Pancreas (tissue), 10 donors: ENCODE results near the gene NKX1-1. TPM values are rescaled to one million over a fixed set of nuclear protein-coding genes. Genes with fewer than 3 reads are reported as not detected.
A peak's percentile ranks its signal among the peaks of the same experiment; 100 is the strongest.

ENCODE experiments used
- ATAC-seq, 4 donors: fragments of 200-7000 bp; cut with Tn5 transposase; one replicate each; pipeline versions ENCODE4 v1.8.0 to v1.9.1; 2020; ENCODE audit warnings: mild to moderate bottlenecking in 4 of 4, moderate library complexity in 4 of 4
- DNase-seq, 6 donors: peaks; one replicate each; pipeline ENCODE4 v3.0.0-alpha.2; 2020
- FAIRE-seq: peaks from 2 replicates; lab custom pipeline; 2012; peaks lifted over from hg19 to GRCh38; lab: Jason Lieb, UNC
- H3K27ac ChIP-seq, 4 donors: fragments of 200-600 bp; sonication (generic); 1 replicate in 3 of 4; 2 replicates in 1 of 4; pipeline versions ENCODE4 v1.5.0 to v1.8.0; 2020
- H3K27me3 ChIP-seq, 4 donors: fragments of 200-600 bp; one replicate each; pipeline ENCODE4 v1.8.0; 2021
- H3K36me3 ChIP-seq, 3 donors: fragments of 200-600 bp; sonication (generic) in 1 of 3; one replicate each; pipeline versions ENCODE4 v1.5.0 to v1.8.0; 2020 to 2021
- H3K4me1 ChIP-seq, 3 donors: fragments of 200-600 bp; one replicate each; pipeline ENCODE4 v1.8.0; 2021
- H3K4me3 ChIP-seq, 4 donors: fragments of 200-600 bp; sonication (generic) in 2 of 4; one replicate each; pipeline versions ENCODE4 v1.5.0 to v1.8.0; 2020 to 2021
- H3K9me3 ChIP-seq, 4 donors: fragments of 200-600 bp; one replicate each; pipeline ENCODE4 v1.8.0; 2021
- CTCF ChIP-seq, 4 donors: fragments of 200-600 bp; sonication (generic) in 3 of 4; IDR thresholded peaks; one replicate each; pipeline versions ENCODE4 v1.5.0 to v1.8.0; 2021; ENCODE audit warnings: antibody characterized with exemption in 4 of 4
- WGBS, 2 donors: extraction: QIAGEN DNeasy Blood & Tissue Kit; methylation state at CpG; one replicate each; pipeline ENCODE4 v1.1.7; 2013; 5-methylcytosine and 5-hydroxymethylcytosine counted together
- intact Hi-C, 3 donors: fragments of 100-400 bp; cut with DNase I; formaldehyde crosslinking; loops; one replicate each; pipeline versions ENCODE4 v1.11.1 to v1.14.2; 2022
- polyA plus RNA-seq, 2 donors: library from polyadenylated mRNA; stranded (reverse); fragments of 200-250 nt; gene quantifications; one replicate each; pipeline ENCODE4 v1.2.3, GENCODE V29; 2013
- total RNA-seq, 6 donors: library from RNA; stranded (reverse); fragmentation: NEBNext Ultra II Directional in 4 of 6; extraction: Animal tissue kit (Norgen Biotek cat#: 25700) in 4 of 6; gene quantifications; one replicate each; pipeline versions ENCODE4 v1.2.1 to v1.2.4, GENCODE V29; 2021 to 2023
- donor health status: healthy with polysubstance abuse.
- donor health status: DM: no; HTN: no; CAD: no; lungs with moderate emphysema.
- donor health status: DM: no; HTN: no; CAD: no.
- donor health status: control.
- donor health status: control.
- donor health status: Bipolar disorder and iron deficiency.
- donor health status: DM: yes; HTN: yes; CAD: no.
- donor health status: DM: no; HTN: no; CAD: no.
- donor health status: DM: no; HTN: no; CAD: no.
- donor health status: DM: yes; HTN: yes; CAD: no.

NKX1-1 gene
- total and polyA plus RNA-seq, 8 donors, result not detected

- Histone ChIP-seq H3K9me3 (no peaks in the 10 kb centered on the region), H3K27me3 (no peaks in the 10 kb centered on the region), H3K4me3 (no peak overlapping the region), H3K27ac (no peak overlapping the region), H3K36me3 (peaks cover 0 to 8% (median 0%) of the 10 kb centered on the region in 3 donors), H3K4me1 (no peaks in the 10 kb centered on the region)
- peak in 1 of 6 donors; percentile 29 for DNase-seq
- ATAC-seq, result no peak
- WGBS, 2 donors, result 94 to 95% methylated on average over 38 of the region's 38 CpGs
- no peak for FAIRE-seq
- TF ChIP-seq CTCF (IDR thresholded peaks at IDR 0.05), result no peak
- intact Hi-C loops, result loop anchor here in 1 of 3 donors (5.0 to 10.0 kb wide), 2 partner anchors 159 to 266 kb away; no protein-coding TSS in a partner anchor
Observed at GRCh38 chr4:1358421-1359143, 47.7 kb downstream of the NKX1-1 start.

GRCh38 chr4:1357356-1358248 is 48.6 kb downstream of the NKX1-1 start:
- peaks cover 0 to 8% (median 0%) of the 10 kb centered on the region in 3 donors for H3K36me3 ChIP-seq
- ATAC-seq, result no peak
- 94 to 98% methylated on average over 26 to 27 of the region's 27 CpGs for WGBS, 2 donors

GRCh38 chr4:1356181-1356998 is 49.9 kb downstream of the NKX1-1 start:
- peak in 4 of 6 donors; percentile 63 to 84 (median 74) for DNase-seq
- intact Hi-C loops, result loop anchor here in 1 of 3 donors (5.0 to 10.0 kb wide), 2 partner anchors 161 to 268 kb away; no protein-coding TSS in a partner anchor
- no peak for FAIRE-seq
- Histone ChIP-seq H3K4me3 (no peak overlapping the region), H3K36me3 (peaks cover 0 to 8% (median 0%) of the 10 kb centered on the region in 3 donors), H3K27me3 (no peaks in the 10 kb centered on the region), H3K9me3 (no peaks in the 10 kb centered on the region), H3K4me1 (no peaks in the 10 kb centered on the region), H3K27ac (no peak overlapping the region)
- TF ChIP-seq CTCF (IDR thresholded peaks at IDR 0.05), result peak; percentile 58 to 74 (median 69)
- 59 to 61% methylated on average over 28 of the region's 28 CpGs for WGBS, 2 donors
- peak in 3 of 4 donors; percentile 51 to 58 (median 52) for ATAC-seq

More at GRCh38 chr4:1357356-1358248, 48.6 kb downstream of the NKX1-1 start:
- Histone ChIP-seq H3K27me3 (no peaks in the 10 kb centered on the region), H3K4me3 (no peak overlapping the region), H3K27ac (no peak overlapping the region), H3K9me3 (no peaks in the 10 kb centered on the region), H3K4me1 (no peaks in the 10 kb centered on the region)
- FAIRE-seq, result no peak
- intact Hi-C loops, result loop anchor here in 1 of 3 donors (5.0 to 10.0 kb wide), 2 partner anchors 160 to 267 kb away; no protein-coding TSS in a partner anchor
- DNase-seq, result peak in 1 of 6 donors; percentile 67
- no peak for TF ChIP-seq CTCF (IDR thresholded peaks at IDR 0.05)

- TF ChIP-seq CTCF (IDR thresholded peaks at IDR 0.05), result no peak
- DNase-seq (peak in 2 of 6 donors; percentile 24 to 74), ATAC-seq (peak in 1 of 4 donors; percentile 23), FAIRE-seq (no peak)
- H3K4me1 ChIP-seq, result no peaks in the 10 kb centered on the region
- intact Hi-C loops, result loop anchor here in 1 of 3 donors (5.0 to 10.0 kb wide), 2 partner anchors 162 to 269 kb away; no protein-coding TSS in a partner anchor
- no peak overlapping the region for H3K27ac ChIP-seq
- no peak overlapping the region for H3K4me3 ChIP-seq
- H3K27me3 ChIP-seq, result no peaks in the 10 kb centered on the region
- peaks cover 0 to 8% (median 0%) of the 10 kb centered on the region in 3 donors for H3K36me3 ChIP-seq
- WGBS, 2 donors, result 84 to 91% methylated on average over 14 of the region's 14 CpGs
- no peaks in the 10 kb centered on the region for H3K9me3 ChIP-seq
Observed at GRCh38 chr4:1355378-1355777, 50.9 kb downstream of the NKX1-1 start.
